Testis (tissue), 3 donors: Measurements from ENCODE around the gene TCF12. TPM values are rescaled to one million over a fixed set of nuclear protein-coding genes. Genes with fewer than 3 reads are reported as not detected.

Experiments used
- DNase-seq: peaks from one replicate; pipeline ENCODE4 v3.0.0-alpha.2; 2019
- H3K27ac ChIP-seq, 2 donors: fragments of 200-600 bp; sonication (generic); one replicate each; pipeline ENCODE4 v1.5.1; 2019
- H3K27me3 ChIP-seq: fragments of 200-600 bp; sonication (generic); one replicate; pipeline ENCODE4 v1.5.1; 2019
- H3K36me3 ChIP-seq: fragments of 200-600 bp; sonication (generic); one replicate; pipeline ENCODE4 v1.5.1; 2017; ENCODE audit warnings: low read depth; ENCODE audit errors: missing control alignments
- H3K4me1 ChIP-seq: fragments of 200-600 bp; sonication (generic); one replicate; pipeline ENCODE4 v1.5.1; 2019
- H3K4me3 ChIP-seq, 2 donors: fragments of 200-600 bp; sonication (generic); one replicate each; pipeline ENCODE4 v1.5.1; 2017 to 2019
- H3K9me3 ChIP-seq: fragments of 200-600 bp; sonication (generic); one replicate; pipeline ENCODE4 v1.5.1; 2017
- POLR2A ChIP-seq: fragments of 450-650 bp; IDR thresholded peaks from one replicate; pipeline ENCODE4 v1.6.1; 2017; ENCODE audit warnings: antibody characterized with exemption, mild to moderate bottlenecking, moderate library complexity
- WGBS, 2 donors: methylation state at CpG; one replicate each; pipeline ENCODE4 v1.1.5; 2018; 5-methylcytosine and 5-hydroxymethylcytosine counted together
- intact Hi-C: fragments of 100-400 bp; cut with DNase I; formaldehyde crosslinking; loops from one replicate; pipeline ENCODE4 v1.15.1; 2023; ENCODE audit warnings: low total_unique reads
- polyA plus RNA-seq: library from polyadenylated mRNA; stranded (reverse); fragments of 350-450 nt; fragmentation: Illumina TruSeq; extraction: RNeasy Lipid Tissue Mini Kit (QIAGEN cat#74804); gene quantifications from one replicate; pipeline ENCODE4 v1.2.3, GENCODE V29; 2014; ENCODE audit warnings: low read depth, low replicate concordance; ENCODE audit not compliant: insufficient read depth
- total RNA-seq, 2 donors: library from RNA; depleted of rRNA; stranded (reverse); fragments of >200 nt; gene quantifications; one replicate each; pipeline ENCODE4 v1.2.3, GENCODE V29; 2016
- TF ChIP-seq, protein P1 (sequence below), 3 experiments: fragments of 450-650 bp in 2 of 3; fragments of 200-600 bp in 1 of 3; sonication (generic) in 1 of 3; IDR thresholded peaks; one replicate each; pipeline ENCODE4 v1.5.1; 2016 to 2019; ENCODE audit warnings: antibody characterized with exemption in 3 of 3, mild to moderate bottlenecking in 2 of 3, moderate library complexity in 1 of 3

Gene TCF12
- total and polyA plus RNA-seq, 3 donors from 2014 or later: 51.8 to 152 (median 146) TPM

DNA sequence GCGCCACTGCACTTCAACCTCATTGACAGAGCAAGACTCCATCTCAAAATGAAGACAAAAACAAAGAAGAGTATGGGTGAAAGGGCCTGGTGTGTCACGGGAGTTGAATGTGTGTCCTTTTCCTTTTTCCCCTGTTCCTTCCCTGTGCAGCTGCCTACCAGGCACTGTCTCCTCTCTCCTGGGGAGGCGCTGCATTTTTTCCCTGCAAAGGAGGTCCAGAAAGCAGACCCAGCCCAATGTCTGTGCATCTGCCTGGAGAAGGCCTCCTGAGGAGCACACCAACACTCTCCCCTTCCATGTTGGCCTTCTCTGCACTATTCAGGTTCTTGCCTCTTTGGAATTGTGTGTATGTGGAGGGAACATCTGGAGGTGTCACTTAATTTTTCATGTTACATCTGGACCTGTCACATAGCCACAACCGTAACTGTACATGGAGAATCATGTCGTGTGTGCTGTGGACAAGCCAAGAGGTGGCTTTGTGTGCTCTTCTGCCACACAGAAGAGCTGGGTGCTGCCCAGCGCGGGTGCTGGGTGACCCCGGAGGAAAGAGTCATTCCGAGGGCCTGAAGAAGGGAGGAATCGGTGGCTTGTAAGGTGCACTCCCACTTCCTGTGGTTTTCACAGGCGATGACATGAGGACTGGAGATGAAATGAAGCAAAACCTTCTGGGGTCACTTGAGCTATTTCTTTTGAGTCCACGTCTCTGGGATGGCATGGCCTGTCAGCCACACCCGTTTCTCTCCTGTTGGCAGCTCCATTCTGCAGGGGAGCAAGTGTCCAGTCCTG lies 411.3 kb downstream of the TCF12 start:
- no peak overlapping the region for H3K27ac ChIP-seq
- no peak overlapping the region for H3K4me3 ChIP-seq
- H3K4me1 ChIP-seq: no peaks in the 10 kb centered on the region
- H3K27me3 ChIP-seq: no peaks in the 10 kb centered on the region
- intact Hi-C loops: no loop called here
- 84 to 91% methylated on average over 13 of the region's 13 CpGs for WGBS, 2 donors
- no peak for DNase-seq
- no peak for TF ChIP-seq POLR2A
- TF ChIP-seq, protein P1, sequence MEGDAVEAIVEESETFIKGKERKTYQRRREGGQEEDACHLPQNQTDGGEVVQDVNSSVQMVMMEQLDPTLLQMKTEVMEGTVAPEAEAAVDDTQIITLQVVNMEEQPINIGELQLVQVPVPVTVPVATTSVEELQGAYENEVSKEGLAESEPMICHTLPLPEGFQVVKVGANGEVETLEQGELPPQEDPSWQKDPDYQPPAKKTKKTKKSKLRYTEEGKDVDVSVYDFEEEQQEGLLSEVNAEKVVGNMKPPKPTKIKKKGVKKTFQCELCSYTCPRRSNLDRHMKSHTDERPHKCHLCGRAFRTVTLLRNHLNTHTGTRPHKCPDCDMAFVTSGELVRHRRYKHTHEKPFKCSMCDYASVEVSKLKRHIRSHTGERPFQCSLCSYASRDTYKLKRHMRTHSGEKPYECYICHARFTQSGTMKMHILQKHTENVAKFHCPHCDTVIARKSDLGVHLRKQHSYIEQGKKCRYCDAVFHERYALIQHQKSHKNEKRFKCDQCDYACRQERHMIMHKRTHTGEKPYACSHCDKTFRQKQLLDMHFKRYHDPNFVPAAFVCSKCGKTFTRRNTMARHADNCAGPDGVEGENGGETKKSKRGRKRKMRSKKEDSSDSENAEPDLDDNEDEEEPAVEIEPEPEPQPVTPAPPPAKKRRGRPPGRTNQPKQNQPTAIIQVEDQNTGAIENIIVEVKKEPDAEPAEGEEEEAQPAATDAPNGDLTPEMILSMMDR (IDR thresholded peaks at IDR 0.05): no peak
- H3K36me3 ChIP-seq: no peaks in the 10 kb centered on the region
- H3K9me3 ChIP-seq: no peaks in the 10 kb centered on the region

DNA sequence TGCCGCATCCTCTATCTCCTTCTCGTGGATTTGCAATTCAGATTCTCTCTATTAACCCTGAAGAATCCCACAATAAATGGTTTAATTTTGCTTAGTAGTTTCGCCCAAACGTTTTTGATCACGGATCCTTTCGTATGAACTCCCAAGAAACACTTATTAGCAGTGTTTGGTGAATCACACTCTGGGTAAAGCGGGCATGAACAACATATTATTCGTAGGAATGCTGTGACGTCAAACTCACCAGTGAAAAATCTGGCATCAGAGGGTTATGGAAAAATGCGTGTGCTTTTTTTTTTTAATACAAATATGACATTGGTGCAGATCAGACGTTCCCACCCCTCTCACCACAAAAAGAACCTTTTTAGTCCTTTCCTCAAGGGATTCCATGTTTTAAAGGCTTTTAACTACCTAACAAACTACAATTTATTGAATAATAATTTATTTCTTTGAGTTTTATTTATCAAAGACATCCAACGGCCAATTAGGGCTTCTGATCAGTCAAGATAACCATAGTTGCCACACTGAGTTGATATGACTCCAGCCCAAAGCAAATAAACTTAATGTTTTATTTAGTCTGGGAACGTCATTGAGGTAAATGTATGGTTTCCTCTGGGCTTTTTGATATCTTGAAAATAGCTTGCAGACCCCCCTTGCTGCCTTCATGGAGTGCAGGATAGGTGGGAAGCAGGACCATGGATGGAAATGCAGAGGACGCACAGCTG lies 412.3 kb downstream of the TCF12 start:
- TF ChIP-seq POLR2A: no peak
- TF ChIP-seq, protein P1 (IDR thresholded peaks at IDR 0.05): no peak
- H3K36me3 ChIP-seq: no peaks in the 10 kb centered on the region
- no peak for DNase-seq

DNA sequence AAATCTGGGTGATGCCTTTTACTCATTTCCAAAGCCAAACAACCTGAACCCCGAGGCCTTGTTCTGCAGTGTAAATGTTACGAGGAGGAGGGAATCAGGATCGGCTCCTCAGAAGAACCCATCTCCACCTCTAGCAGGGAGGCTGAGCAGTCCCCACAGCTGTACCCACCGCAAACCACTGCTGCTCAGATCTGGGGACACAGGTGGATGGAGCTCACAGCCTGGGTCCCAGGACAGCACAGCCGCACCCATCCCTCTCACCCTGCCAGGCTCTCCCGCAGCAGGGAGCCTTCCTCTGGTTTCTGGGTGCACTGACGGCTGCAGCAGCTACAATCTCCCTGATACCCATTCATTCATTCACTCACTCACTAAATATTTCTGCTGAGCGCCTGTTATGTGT lies 413.9 kb downstream of the TCF12 start:
- Histone ChIP-seq H3K4me3 (no peak overlapping the region), H3K4me1 (no peaks in the 10 kb centered on the region), H3K9me3 (no peaks in the 10 kb centered on the region), H3K27me3 (no peaks in the 10 kb centered on the region), H3K27ac (no peak overlapping the region), H3K36me3 (no peaks in the 10 kb centered on the region)
- 78 to 82% methylated on average over 8 of the region's 8 CpGs for WGBS, 2 donors
- TF ChIP-seq, protein P1 (IDR thresholded peaks at IDR 0.05): no peak
- no peak for TF ChIP-seq POLR2A
- DNase-seq: no peak
- intact Hi-C loops: no loop called here

More for the DNA sequence above, 412.3 kb downstream of the TCF12 start:
- H3K4me1 ChIP-seq: no peaks in the 10 kb centered on the region
- intact Hi-C loops: no loop called here
- no peak overlapping the region for H3K4me3 ChIP-seq
- WGBS, 2 donors: 89% methylated on average over 14 of the region's 14 CpGs
- no peaks in the 10 kb centered on the region for H3K27me3 ChIP-seq
- H3K27ac ChIP-seq: no peak overlapping the region
- H3K9me3 ChIP-seq: no peaks in the 10 kb centered on the region

DNA sequence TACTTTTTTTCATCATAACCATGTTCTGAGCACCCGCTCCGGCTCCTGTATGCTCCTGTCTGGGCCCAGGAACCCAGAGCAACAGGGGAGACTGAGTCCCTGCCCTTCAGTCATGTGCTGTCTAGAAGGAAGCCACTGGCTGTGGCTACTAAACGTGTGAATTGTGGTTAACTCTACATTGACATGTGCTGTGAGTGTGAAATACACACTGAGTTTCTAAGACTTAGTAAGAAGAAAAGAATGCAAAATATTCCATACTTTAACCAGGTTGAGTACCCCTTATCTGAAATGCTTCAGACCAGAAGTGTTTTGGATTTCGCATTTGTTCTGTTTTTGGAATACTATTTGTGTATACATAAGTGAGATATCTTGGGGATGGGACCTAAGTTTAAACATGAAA lies 415.0 kb downstream of the TCF12 start:
- no peak for TF ChIP-seq POLR2A
- TF ChIP-seq, protein P1 (IDR thresholded peaks at IDR 0.05): no peak
- DNase-seq: no peak
- WGBS, 2 donors: 66 to 94% methylated on average over 2 to 4 of the region's 4 CpGs
- Histone ChIP-seq H3K4me3 (no peak overlapping the region), H3K36me3 (no peaks in the 10 kb centered on the region), H3K27me3 (no peaks in the 10 kb centered on the region), H3K27ac (no peak overlapping the region), H3K4me1 (peaks cover 8% of the 10 kb centered on the region), H3K9me3 (no peaks in the 10 kb centered on the region)
- intact Hi-C loops: no loop called here
